HG03139 (cell line): ENCODE results near the gene PTPN14.
"Not testable (repeated sequence)": the region's sequence is repeated elsewhere in the genome, so short reads cannot be mapped to it uniquely, and the experiment has no call there.

Source experiments
- ATAC-seq: cut with Tn5 transposase; IDR thresholded peaks from one replicate; pipeline ENCODE4 v1.9.1; 2021; ENCODE audit not compliant: unreplicated experiment

Gene PTPN14

GRCh38 chr1:214551436-214552173 is at the start of gene PTPN14:
Gene PTPN14 (minus strand): TSS chr1:214551602. CDS start chr1:214464803, 86,799 bp downstream.
- ATAC-seq = no peak

- no peak for ATAC-seq
Measured at GRCh38 chr1:214593158-214593557, 41.8 kb upstream of the PTPN14 start.

DNA sequence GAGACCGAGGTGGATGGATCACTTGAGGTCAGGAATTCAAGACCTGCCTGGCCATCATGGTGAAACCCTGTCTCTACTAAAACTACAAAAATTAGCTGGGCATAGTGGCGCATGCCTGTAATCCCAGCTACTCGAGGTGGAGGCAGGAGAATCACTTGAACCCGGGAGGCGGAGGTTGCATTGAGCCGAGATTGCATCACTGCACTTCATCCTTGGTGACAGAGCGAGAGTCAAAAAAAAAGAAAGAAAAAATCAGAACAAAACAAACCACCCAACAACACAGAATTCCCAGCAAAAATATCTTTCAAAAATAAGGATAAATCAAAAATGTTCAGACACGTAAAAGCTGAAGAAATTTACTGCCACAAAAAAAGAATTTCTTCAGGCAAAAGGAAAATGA is 40.5 kb upstream of the PTPN14 start:
- not testable (repeated sequence) for ATAC-seq

GRCh38 chr1:214590696-214591095 is 39.3 kb upstream of the PTPN14 start:
- no peak for ATAC-seq

GRCh38 chr1:214588963-214589597 is 37.7 kb upstream of the PTPN14 start:
- no peak for ATAC-seq

GRCh38 chr1:214587165-214587564 is 35.8 kb upstream of the PTPN14 start:
- no peak for ATAC-seq

- no peak for ATAC-seq
Measured at GRCh38 chr1:214586621-214587020, 35.2 kb upstream of the PTPN14 start.

GRCh38 chr1:214584805-214585766 is 33.7 kb upstream of the PTPN14 start:
- peak; percentile 81 for ATAC-seq

GRCh38 chr1:214583824-214584554 is 32.6 kb upstream of the PTPN14 start:
- ATAC-seq = no peak

DNA sequence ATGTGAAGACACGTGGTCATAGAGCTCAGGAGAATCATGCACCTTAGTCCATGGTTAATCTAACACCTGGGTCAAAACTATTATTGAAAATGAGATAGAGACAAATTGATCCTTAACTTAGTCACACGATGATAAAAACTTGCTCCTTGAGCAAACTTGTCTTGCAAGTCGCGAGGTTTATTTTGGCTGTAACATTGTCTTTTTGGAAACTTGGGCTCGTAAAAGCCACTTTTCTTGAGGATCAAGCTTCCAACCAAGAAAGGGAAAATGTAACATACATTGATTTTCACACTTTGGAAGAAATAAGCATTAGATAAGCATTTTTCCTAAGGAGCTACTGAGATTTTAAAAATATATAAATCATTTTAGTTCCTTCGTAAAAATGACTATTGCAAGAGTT is 31.7 kb upstream of the PTPN14 start:
- ATAC-seq = no peak

GRCh38 chr1:214582289-214582891 is 31.0 kb upstream of the PTPN14 start:
- ATAC-seq = no peak

GRCh38 chr1:214581785-214582184 is 30.4 kb upstream of the PTPN14 start:
- ATAC-seq = no peak

- no peak for ATAC-seq
Measured at GRCh38 chr1:214579183-214579582, 27.8 kb upstream of the PTPN14 start.

GRCh38 chr1:214576120-214576519 is 24.7 kb upstream of the PTPN14 start:
- ATAC-seq = not testable (repeated sequence)

DNA sequence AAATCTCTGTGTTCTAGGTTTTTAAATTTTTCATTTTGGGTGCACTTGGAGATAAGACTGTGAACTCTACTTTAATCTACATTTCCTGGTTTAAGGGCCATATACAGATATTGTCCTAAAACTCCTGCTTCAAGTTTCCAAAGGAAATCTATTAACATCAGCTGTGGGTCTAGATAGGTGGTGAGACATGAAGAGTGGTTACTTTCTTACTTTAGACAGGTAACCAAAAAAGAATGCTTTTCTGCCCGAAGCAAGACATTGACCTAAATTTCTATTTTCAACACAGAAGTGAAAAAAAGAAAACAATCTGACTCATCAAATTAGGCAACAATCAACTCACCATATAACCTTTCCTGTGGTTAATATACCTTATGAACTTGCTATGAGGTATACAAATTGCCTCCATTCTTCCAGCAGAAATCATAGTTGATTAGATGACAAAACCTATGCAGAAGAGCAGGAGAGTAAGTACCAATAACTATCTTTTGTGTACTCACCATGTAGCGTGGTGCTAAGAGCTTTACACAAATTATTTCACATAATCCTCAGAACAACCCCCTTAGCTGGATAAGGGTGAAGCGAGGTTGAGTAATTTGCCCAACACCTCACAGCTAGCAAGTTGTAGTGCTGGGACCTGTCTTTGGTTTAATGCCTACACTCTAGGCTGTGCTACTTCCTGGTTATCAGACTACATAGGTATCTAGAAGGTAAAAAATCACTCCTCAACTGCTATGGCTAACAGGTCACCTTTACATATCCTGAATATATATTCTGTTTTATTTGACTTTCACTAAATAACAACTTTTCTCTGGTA is 23.4 kb upstream of the PTPN14 start:
- ATAC-seq = no peak

DNA sequence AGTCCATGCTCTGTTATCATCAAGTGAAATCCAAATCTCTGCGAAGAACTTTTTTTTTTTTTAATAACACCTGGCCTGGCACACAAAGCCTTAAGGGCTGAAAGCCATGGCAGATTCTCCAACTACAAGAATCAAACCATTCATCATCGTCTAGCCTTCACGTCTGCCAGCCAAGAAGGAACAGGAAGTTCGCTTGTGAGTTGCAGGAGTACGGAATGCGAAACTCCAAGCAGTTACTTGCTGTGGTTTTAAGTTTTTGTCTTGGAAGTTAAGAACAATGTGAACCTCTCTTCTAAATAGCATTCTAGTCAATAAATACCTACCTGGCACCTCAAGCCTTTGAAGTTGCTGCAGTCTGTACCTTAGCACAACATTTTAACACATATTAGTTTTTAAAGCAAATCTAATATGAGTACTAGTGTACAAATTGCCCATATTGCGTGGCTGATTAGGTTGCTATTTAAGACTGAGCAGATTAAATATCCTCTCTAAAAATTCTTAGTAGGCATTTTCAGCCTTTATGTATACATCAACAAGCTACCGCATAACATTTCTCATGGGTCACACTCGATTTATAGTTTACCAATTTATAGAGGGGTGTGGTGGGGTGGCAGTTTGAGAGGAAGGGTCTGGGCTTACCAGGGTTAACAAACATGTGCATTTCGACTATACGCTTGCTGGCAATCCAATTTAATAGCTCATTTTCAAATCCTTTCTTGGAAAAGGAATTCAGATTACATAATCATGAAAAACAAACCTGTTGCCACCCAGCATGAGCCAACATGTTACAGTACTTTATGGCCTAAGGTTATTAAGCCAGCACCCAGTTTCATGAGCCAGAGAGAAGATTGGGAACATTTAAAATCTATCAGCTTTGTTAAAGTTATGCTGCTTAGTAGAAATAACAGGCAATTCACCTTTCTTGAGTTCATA is 22.2 kb upstream of the PTPN14 start:
- ATAC-seq = no peak

GRCh38 chr1:214571281-214571680 is 19.9 kb upstream of the PTPN14 start:
- no peak for ATAC-seq

GRCh38 chr1:214570442-214570841 is 19.0 kb upstream of the PTPN14 start:
- ATAC-seq = no peak
